ENCODE measurements around the gene CADPS2. TPM values are rescaled to one million over a fixed set of nuclear protein-coding genes. Genes with fewer than 3 reads are reported as not detected.

CADPS2 gene
- total RNA-seq, 1 donor, result 27.2 TPM

DNA sequence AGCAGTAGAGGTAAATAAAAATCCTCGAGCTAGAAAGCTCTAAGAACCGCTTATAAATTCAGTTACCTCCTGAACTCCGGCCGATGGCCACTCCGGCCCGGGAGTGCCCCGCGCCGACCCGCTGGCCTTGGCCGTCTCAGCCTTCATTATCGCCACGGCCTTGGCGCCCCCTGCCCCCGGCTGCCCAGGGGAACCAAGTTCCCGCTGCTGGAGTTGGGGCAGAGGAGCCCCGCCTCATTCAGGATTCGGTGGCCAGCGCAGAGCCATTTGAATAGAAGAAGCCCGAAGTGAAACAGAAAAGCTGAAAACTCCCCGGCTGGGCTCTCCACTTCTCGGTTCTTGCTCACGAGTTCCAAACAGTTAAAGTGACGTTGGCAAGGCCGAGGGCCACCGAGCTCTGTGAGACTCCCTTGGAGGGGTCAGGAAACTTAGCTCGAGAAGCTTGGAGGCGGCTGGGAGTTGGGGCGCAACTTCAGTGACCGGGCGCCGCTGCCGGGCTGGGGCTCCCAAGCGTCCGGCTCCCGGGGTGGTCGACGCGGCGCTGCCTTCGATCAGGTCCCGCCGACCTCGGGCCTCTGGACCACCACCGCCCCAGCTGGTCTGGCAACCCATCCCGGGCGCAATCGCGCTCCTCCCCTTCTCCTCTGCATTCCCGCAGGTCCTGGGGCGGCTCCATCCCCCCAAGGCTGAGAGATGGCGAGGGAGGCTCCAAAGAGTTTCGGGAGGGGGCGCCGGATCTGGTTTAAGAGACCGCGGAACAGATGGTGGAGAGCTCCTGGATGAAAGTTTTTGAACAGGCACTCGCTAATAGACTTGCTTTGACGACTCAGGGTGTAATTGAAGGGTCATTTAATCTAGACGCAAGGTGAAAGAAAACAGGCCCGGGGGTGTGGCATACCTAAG, 575.9 kb downstream of the CADPS2 start:
- peak overlapping the region; percentile 56 for H3K4me3 ChIP-seq (ENCODE audit: low read depth, low read length)
- no peak for TF ChIP-seq CTCF (IDR thresholded peaks at IDR 0.05; ENCODE audit: insufficient read depth, low read depth, low read length)
- peak; percentile 31 for DNase-seq (ENCODE audit: low read depth)

- TF ChIP-seq CTCF (IDR thresholded peaks at IDR 0.05; ENCODE audit: insufficient read depth, low read depth, low read length), result no peak
- no peak for DNase-seq (ENCODE audit: low read depth)
- H3K4me3 ChIP-seq (ENCODE audit: low read depth, low read length), result no peak overlapping the region
Observed at GRCh38 chr7:122309421-122309820, 576.8 kb downstream of the CADPS2 start.

DNA sequence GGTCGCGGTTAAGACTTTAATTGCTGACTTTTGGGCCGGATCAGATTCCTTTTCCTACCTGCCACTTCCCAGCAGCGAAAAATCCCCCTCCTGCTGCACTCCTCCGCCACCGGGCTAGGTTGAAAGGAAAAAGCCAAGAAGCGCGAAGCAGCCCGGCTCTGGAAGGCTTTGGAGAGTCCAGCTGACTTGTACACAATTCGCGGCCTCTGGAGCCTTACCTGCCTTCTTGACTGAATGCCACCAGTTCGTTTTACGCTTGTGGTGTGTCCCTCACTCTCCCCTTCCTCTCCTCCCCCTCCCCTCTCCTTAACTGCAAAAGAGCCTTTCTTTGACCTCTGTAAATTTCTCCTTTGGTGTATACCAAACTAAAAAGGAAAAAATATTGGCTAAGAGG, 579.0 kb downstream of the CADPS2 start:
- TF ChIP-seq CTCF (IDR thresholded peaks at IDR 0.05; ENCODE audit: insufficient read depth, low read depth, low read length), result no peak
- no peak for DNase-seq (ENCODE audit: low read depth)
- no peak overlapping the region for H3K4me3 ChIP-seq (ENCODE audit: low read depth, low read length)

DNA sequence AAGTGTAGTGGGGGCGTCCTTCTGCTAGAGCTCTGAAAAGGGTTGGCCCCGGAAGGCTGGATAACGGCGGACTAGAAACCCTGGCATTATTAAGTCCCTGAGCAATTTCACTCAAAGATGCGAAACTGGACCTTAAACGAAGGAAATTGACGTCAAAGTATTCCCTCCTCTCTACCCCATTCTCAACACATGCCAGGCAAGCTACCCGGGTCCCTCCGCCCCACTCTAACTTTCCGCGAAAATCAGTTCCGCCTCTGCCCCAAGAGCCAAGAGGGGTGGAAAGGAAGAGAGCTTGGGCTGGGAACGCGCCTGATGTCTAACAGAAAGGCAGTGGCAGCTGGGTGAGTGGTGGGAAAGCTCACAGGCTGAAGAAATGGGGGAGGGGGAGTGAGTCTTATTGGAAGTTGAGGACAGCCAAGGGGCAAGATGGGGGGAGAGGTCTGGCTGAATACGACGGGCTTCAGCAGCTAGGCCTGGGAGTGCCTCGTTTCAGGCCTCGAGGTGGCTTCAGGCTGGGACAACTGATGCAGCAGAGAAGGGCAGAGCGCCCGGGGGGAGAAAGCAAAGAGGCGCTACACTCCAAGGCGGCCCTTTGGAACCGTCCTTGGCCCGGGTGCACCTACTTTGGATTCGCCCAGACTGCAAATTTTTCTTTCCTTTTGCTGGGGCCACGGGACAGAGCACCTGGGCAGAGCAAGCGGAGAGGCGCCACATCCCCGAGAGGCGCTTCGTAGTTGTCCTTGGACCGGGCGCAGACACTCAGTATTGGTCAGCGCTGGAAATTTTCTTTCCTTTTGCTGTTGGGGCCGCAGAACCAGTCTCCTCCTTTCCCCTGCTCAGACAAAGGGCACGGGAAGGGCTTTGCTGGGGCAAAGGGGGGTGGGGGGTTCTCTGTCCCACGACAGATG, 579.7 kb downstream of the CADPS2 start:
- H3K4me3 ChIP-seq (ENCODE audit: low read depth, low read length), result no peak overlapping the region
- no peak for TF ChIP-seq CTCF (IDR thresholded peaks at IDR 0.05; ENCODE audit: insufficient read depth, low read depth, low read length)
- DNase-seq (ENCODE audit: low read depth), result no peak

DNA sequence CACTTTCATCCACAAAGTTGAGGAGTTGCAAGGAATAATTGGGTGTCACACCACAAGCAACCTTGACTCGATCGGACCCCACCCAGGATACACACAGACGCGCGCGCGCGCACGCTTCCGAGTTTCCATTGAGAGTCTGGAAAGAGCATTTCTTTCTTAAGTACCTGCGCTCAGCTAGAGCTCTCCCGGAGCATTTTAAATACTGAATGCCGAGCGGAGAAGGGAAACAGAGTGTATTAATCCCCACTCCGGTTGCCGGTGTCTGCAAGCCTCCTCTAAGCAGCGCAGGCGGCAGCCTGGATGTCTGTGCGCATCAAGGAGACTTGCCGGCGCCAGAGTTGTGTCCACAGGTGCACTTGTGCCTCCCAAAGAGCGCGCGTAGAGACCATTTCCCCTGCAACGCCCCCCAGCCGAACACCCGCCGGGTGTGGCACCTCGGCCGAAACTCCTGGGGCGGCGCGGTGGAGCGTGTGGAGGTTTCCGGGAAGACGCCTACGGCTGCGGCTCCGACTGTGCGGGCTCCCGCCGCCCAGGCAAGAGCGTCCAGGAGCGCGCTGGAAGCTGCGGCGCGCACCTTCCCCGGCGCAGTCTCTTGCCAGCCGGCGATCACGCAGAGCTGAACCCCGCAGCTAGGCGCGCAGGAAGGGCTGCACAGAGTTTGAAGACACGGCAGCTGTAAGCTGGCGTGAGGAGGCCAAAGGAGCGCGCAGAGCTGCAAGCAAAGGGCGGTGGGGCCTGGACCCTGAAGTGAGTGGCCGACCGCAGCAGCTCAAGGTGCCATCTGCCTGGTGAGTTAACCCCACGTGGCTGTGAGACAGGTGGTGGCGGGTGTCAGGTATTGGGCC, 580.6 kb downstream of the CADPS2 start:
- TF ChIP-seq CTCF (IDR thresholded peaks at IDR 0.05; ENCODE audit: insufficient read depth, low read depth, low read length), result no peak
- DNase-seq (ENCODE audit: low read depth), result no peak
- no peak overlapping the region for H3K4me3 ChIP-seq (ENCODE audit: low read depth, low read length)

DNA sequence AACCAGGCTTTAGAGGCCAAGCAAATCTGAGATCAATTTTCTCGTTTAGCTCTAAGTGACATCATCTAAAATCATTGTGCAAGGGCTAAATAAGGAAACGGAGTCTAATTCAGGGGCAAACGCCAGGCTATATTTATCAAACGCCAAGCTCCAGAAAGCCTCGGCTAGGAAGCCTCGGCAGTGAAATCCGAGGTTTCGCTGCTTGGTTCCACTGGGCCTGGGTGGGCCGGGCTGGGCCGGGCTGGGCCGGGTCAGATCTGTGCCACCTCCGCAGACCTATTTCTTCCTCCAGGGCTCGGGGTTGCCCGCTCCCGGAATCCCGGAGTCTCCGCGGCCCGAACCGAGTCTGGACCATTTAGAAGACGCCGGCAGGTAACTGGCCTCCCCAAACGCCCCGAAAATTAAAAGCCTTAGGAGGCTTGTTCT, 581.3 kb downstream of the CADPS2 start:
- TF ChIP-seq CTCF (IDR thresholded peaks at IDR 0.05; ENCODE audit: insufficient read depth, low read depth, low read length), result no peak
- DNase-seq (ENCODE audit: low read depth), result peak; percentile 9
- H3K4me3 ChIP-seq (ENCODE audit: low read depth, low read length), result no peak overlapping the region
